Caco-2 (cell line): ENCODE data around the gene GNAQ. TPM values are rescaled to one million over a fixed set of nuclear protein-coding genes. Genes with fewer than 3 reads are reported as not detected.

ENCODE experiments used
- BruUV-seq: library from RNA; stranded (reverse); fragments of 400-500 nt; replicated peaks from 2 replicates; lab custom pipeline; 2021; lab: Mats Ljungman, UMichigan
- CTCF ChIA-PET: fragments of 300-600 bp; sonication (Branson Sonifier 250); formaldehyde crosslinking; loops from one replicate; lab custom pipeline; 2022; ENCODE audit warnings: antibody characterized with exemption; lab: Charles Lee
- POLR2A ChIA-PET: fragments of 300-600 bp; sonication (Branson Sonifier 250); formaldehyde crosslinking; loops from one replicate; lab custom pipeline; 2022; ENCODE audit warnings: antibody characterized with exemption; lab: Charles Lee
- DNase-seq, 2 experiments: peaks; one replicate each; pipeline versions ENCODE4 v3.0.0 to v3.0.0-alpha.2; 2020 to 2022
- H3K27me3 ChIP-seq: replicated peaks from 2 replicates; pipeline ENCODE4 v1.6.0; 2011; ENCODE audit warnings: low read length; ENCODE audit not compliant: control insufficient read depth, insufficient read depth
- H3K36me3 ChIP-seq: 2 replicates; pipeline ENCODE4 v1.5.1; 2011; ENCODE audit warnings: low read length; ENCODE audit not compliant: control insufficient read depth, insufficient read depth
- H3K4me1 ChIP-seq: fragments of 250-450 bp; sonication (Bioruptor Pico); 2 replicates; pipeline ENCODE4 v1.5.1; 2020; ENCODE audit warnings: mild to moderate bottlenecking
- H3K4me3 ChIP-seq: 2 replicates; pipeline ENCODE4 v1.5.1; 2011; ENCODE audit warnings: low read depth, mild to moderate bottlenecking, control low read depth, low read length
- H3K9me3 ChIP-seq: fragments of 250-450 bp; sonication (Bioruptor Pico); 2 replicates; pipeline ENCODE4 v1.5.1; 2020; ENCODE audit warnings: mild to moderate bottlenecking, moderate library complexity
- H3K27ac Mint-ChIP-seq: one replicate; pipeline ENCODE4 v1.8.0; 2022; ENCODE audit warnings: mixed read lengths; ENCODE audit not compliant: unreplicated experiment
- H3K27me3 Mint-ChIP-seq: one replicate; pipeline ENCODE4 v1.8.0; 2022; ENCODE audit warnings: mixed read lengths; ENCODE audit not compliant: insufficient read depth, unreplicated experiment
- H3K36me3 Mint-ChIP-seq: one replicate; pipeline ENCODE4 v1.8.0; 2022; ENCODE audit warnings: mild to moderate bottlenecking, mixed read lengths; ENCODE audit not compliant: insufficient read depth, unreplicated experiment
- H3K4me1 Mint-ChIP-seq: one replicate; pipeline ENCODE4 v1.8.0; 2022; ENCODE audit warnings: low read depth, mixed read lengths; ENCODE audit not compliant: unreplicated experiment
- H3K4me3 Mint-ChIP-seq: one replicate; pipeline ENCODE4 v1.8.0; 2022; ENCODE audit warnings: mild to moderate bottlenecking, moderate library complexity, mixed read lengths; ENCODE audit not compliant: unreplicated experiment
- H3K9me3 Mint-ChIP-seq: one replicate; pipeline ENCODE4 v1.8.0; 2022; ENCODE audit warnings: mixed read lengths; ENCODE audit not compliant: unreplicated experiment
- CTCF ChIP-seq, 2 experiments: fragments of 200-600 bp in 1 of 2; IDR thresholded peaks; 1 replicate in 1 of 2; 2 replicates in 1 of 2; pipeline versions ENCODE4 v1.5.1 to v1.8.0; 2011 to 2022; ENCODE audit warnings: antibody characterized with exemption in 1 of 2, control low read depth in 1 of 2, inconsistent platforms in 1 of 2, low read depth in 1 of 2, low read length in 1 of 2, mild to moderate bottlenecking in 1 of 2, moderate library complexity in 1 of 2; ENCODE audit not compliant: insufficient read depth in 1 of 2, severe bottlenecking in 1 of 2, unreplicated experiment in 1 of 2
- intact Hi-C: fragments of 100-400 bp; cut with micrococcal nuclease; formaldehyde crosslinking; loops from one replicate; pipeline ENCODE4 v1.10.0; 2022; ENCODE audit not compliant: unreplicated experiment
- total RNA-seq: library from RNA; stranded (reverse); gene quantifications from 2 replicates; pipeline ENCODE4 v1.2.3, GENCODE V29; 2022

GNAQ gene
- total RNA-seq, 1 experiment from 2014 or later, result 10.1 TPM

- H3K9me3 Mint-ChIP-seq, result no peaks in the 10 kb centered on the region
- Histone ChIP-seq H3K27me3 (no peaks in the 10 kb centered on the region), H3K4me1 (no peaks in the 10 kb centered on the region), H3K4me3 (no peak overlapping the region), H3K9me3 (no peaks in the 10 kb centered on the region), H3K36me3 (no peaks in the 10 kb centered on the region)
- no peak overlapping the region for H3K27ac Mint-ChIP-seq
- no peaks in the 10 kb centered on the region for H3K36me3 Mint-ChIP-seq
- no peaks in the 10 kb centered on the region for H3K4me1 Mint-ChIP-seq
- intact Hi-C loops, result no loop called here
- POLR2A ChIA-PET, result no interaction called here
- H3K4me3 Mint-ChIP-seq, result no peak overlapping the region
- CTCF ChIA-PET, result no interaction called here
- BruUV-seq, result no TSS peak
- no peaks in the 10 kb centered on the region for H3K27me3 Mint-ChIP-seq
- DNase-seq, result peak in 1 of 2 experiments; percentile 43
- TF ChIP-seq CTCF (IDR thresholded peaks at IDR 0.05; ENCODE audit: insufficient read depth in 1 of 2, low read depth in 1 of 2, low read length in 1 of 2, severe bottlenecking in 1 of 2, unreplicated experiment in 1 of 2), result no peak
Measured at GRCh38 chr9:77981332-77981731, 50.3 kb downstream of the GNAQ start.

- CTCF ChIA-PET, result no interaction called here
- H3K9me3 ChIP-seq, result no peaks in the 10 kb centered on the region
- no peaks in the 10 kb centered on the region for H3K36me3 Mint-ChIP-seq
- H3K4me1 ChIP-seq, result no peaks in the 10 kb centered on the region
- no peaks in the 10 kb centered on the region for H3K36me3 ChIP-seq
- intact Hi-C loops, result no loop called here
- H3K27me3 ChIP-seq, result no peaks in the 10 kb centered on the region
- no peak overlapping the region for H3K4me3 ChIP-seq
- H3K4me1 Mint-ChIP-seq, result no peaks in the 10 kb centered on the region
- POLR2A ChIA-PET, result no interaction called here
- no TSS peak for BruUV-seq
- no peak for DNase-seq
- no peak for TF ChIP-seq CTCF (IDR thresholded peaks at IDR 0.05; ENCODE audit: insufficient read depth in 1 of 2, low read depth in 1 of 2, low read length in 1 of 2, severe bottlenecking in 1 of 2, unreplicated experiment in 1 of 2)
- no peaks in the 10 kb centered on the region for H3K27me3 Mint-ChIP-seq
- no peak overlapping the region for H3K4me3 Mint-ChIP-seq
- no peak overlapping the region for H3K27ac Mint-ChIP-seq
- no peaks in the 10 kb centered on the region for H3K9me3 Mint-ChIP-seq
Measured at GRCh38 chr9:77980622-77981021, 51.0 kb downstream of the GNAQ start.

- Histone ChIP-seq H3K36me3 (no peaks in the 10 kb centered on the region), H3K4me1 (no peaks in the 10 kb centered on the region), H3K9me3 (no peaks in the 10 kb centered on the region), H3K27me3 (no peaks in the 10 kb centered on the region), H3K4me3 (no peak overlapping the region)
- TF ChIP-seq CTCF (IDR thresholded peaks at IDR 0.05; ENCODE audit: insufficient read depth in 1 of 2, low read depth in 1 of 2, low read length in 1 of 2, severe bottlenecking in 1 of 2, unreplicated experiment in 1 of 2), result no peak
- no peaks in the 10 kb centered on the region for H3K27me3 Mint-ChIP-seq
- H3K4me1 Mint-ChIP-seq, result no peaks in the 10 kb centered on the region
- ChIA-PET CTCF (no interaction called here), POLR2A (no interaction called here)
- no peaks in the 10 kb centered on the region for H3K36me3 Mint-ChIP-seq
- H3K9me3 Mint-ChIP-seq, result no peaks in the 10 kb centered on the region
- no TSS peak for BruUV-seq
- DNase-seq, result no peak
- intact Hi-C loops, result no loop called here
- H3K27ac Mint-ChIP-seq, result no peak overlapping the region
- no peak overlapping the region for H3K4me3 Mint-ChIP-seq
Measured at GRCh38 chr9:77978086-77978781, 53.4 kb downstream of the GNAQ start.
